ENCODE results near the gene ZNF581.

GRCh38 chr19:55676383-55676782 is 32.9 kb downstream of the ZNF581 start:
- TF ChIP-seq CTCF (conservative IDR thresholded peaks at IDR 0.05; ENCODE audit: low read depth, low read length) (no peak), EZH2 (IDR thresholded peaks at IDR 0.05; ENCODE audit: borderline replicate concordance, low read depth, low read length, poor library complexity, severe bottlenecking) (no peak)
